ENCODE measurements around the gene C3orf49. TPM values are rescaled to one million over a fixed set of nuclear protein-coding genes. Genes with fewer than 3 reads are reported as not detected.

The C3orf49 gene
- total and polyA plus RNA-seq, 2 of the 13 experiments (the other 11 are each of a cell fraction or from before 2014, with no cell fraction given), result not detected

DNA sequence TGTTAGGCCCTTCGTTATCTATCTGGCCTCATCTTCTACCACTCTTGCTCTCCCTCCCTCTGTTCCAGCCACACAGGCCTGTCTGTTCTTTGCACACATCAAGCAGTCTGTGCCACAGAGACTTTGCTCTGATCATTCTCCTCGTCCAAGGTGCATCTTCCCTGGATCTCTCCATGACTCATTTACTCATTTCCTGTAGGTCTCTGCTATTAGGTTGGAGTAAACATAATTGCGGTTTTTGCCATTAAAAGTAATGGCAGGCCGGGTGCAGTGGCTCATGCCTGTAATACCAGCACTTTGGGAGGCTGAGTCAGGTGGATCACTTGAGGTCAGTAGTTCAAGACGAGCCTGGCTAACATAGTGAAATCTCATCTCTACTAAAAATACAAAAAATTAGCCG, 9.5 kb upstream of the C3orf49 start (continued):
- TF ChIP-seq, protein P1, sequence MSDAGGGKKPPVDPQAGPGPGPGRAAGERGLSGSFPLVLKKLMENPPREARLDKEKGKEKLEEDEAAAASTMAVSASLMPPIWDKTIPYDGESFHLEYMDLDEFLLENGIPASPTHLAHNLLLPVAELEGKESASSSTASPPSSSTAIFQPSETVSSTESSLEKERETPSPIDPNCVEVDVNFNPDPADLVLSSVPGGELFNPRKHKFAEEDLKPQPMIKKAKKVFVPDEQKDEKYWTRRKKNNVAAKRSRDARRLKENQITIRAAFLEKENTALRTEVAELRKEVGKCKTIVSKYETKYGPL (CRISPR knock-in tag; IDR thresholded peaks at IDR 0.05), result no peak
- TF ChIP-seq ZNF501 (CRISPR knock-in tag; IDR thresholded peaks at IDR 0.05) (no peak), ZNF691 (CRISPR knock-in tag; IDR thresholded peaks at IDR 0.05; ENCODE audit: borderline replicate concordance, low read depth) (no peak), SOX13 (IDR thresholded peaks at IDR 0.05) (no peak), SOX13 (CRISPR knock-in tag; conservative IDR thresholded peaks at IDR 0.05 in 1 of 2, IDR thresholded peaks at IDR 0.05 in 1 of 2) (peak in 1 of 2 experiments; percentile 38; a peak in 1 of 4 replicates), ZNF878 (CRISPR knock-in tag; IDR thresholded peaks at IDR 0.05) (no peak), LBX2 (CRISPR knock-in tag; IDR thresholded peaks at IDR 0.05; ENCODE audit: borderline replicate concordance) (no peak), ZNF513 (CRISPR knock-in tag; conservative IDR thresholded peaks at IDR 0.05) (no peak), POGZ (CRISPR knock-in tag; IDR thresholded peaks at IDR 0.05) (peak; percentile 61; the same call in 1 of the 2 replicates), RELA (CRISPR knock-in tag; IDR thresholded peaks at IDR 0.05) (no peak), THAP7 (CRISPR knock-in tag; IDR thresholded peaks at IDR 0.05) (no peak), SYNCRIP (IDR thresholded peaks at IDR 0.05; ENCODE audit: insufficient read depth, low read depth, low read length) (no peak), AHR (CRISPR knock-in tag; IDR thresholded peaks at IDR 0.05) (no peak), SNAPC5 (CRISPR knock-in tag; IDR thresholded peaks at IDR 0.05; ENCODE audit: borderline replicate concordance) (no peak), XBP1 (CRISPR knock-in tag; IDR thresholded peaks at IDR 0.05) (no peak), MAZ (IDR thresholded peaks at IDR 0.05; ENCODE audit: borderline replicate concordance, low read depth, low read length) (no peak), MAZ (CRISPR knock-in tag; IDR thresholded peaks at IDR 0.05; ENCODE audit: low read depth) (no peak), HDAC1 (CRISPR knock-in tag; IDR thresholded peaks at IDR 0.05) (0 out of 2 replicates have a peak, but pooled peaks have one; percentile 47), KDM3A (CRISPR knock-in tag; IDR thresholded peaks at IDR 0.05; ENCODE audit: low read depth) (no peak), ZNF737 (CRISPR knock-in tag; IDR thresholded peaks at IDR 0.05; ENCODE audit: borderline replicate concordance) (no peak), HDAC2 (CRISPR knock-in tag; IDR thresholded peaks at IDR 0.05) (peak; percentile 32; the same call in 1 of the 2 replicates), SMC3 (IDR thresholded peaks at IDR 0.05; ENCODE audit: low read length) (no peak), TGIF2 (CRISPR knock-in tag; IDR thresholded peaks at IDR 0.05) (no peak), ZMYM2 (CRISPR knock-in tag; IDR thresholded peaks at IDR 0.05) (peak; percentile 68)
- TF ChIP-seq, protein P2, sequence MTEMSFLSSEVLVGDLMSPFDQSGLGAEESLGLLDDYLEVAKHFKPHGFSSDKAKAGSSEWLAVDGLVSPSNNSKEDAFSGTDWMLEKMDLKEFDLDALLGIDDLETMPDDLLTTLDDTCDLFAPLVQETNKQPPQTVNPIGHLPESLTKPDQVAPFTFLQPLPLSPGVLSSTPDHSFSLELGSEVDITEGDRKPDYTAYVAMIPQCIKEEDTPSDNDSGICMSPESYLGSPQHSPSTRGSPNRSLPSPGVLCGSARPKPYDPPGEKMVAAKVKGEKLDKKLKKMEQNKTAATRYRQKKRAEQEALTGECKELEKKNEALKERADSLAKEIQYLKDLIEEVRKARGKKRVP (CRISPR knock-in tag; IDR thresholded peaks at IDR 0.05), result no peak
- TF ChIP-seq, protein P3, sequence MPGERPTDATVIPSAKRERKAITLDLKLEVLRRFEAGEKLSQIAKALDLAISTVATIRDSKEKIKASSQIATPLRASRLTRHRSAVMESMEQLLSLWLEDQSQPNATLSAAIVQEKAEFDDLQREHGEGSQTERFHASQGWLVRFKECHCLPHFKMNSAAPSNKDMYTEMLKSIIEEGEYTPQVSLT (CRISPR knock-in tag; IDR thresholded peaks at IDR 0.05; ENCODE audit: borderline replicate concordance, low read depth), result no peak

Data from HepG2 (cell line).